Astrocyte (in vitro differentiated cells and primary cell): ENCODE data around the gene KRT222. TPM values are rescaled to one million over a fixed set of nuclear protein-coding genes. Genes with fewer than 3 reads are reported as not detected.

Experiments used
- DNase-seq: peaks from one replicate; pipeline ENCODE4 v3.0.0-alpha.2; 2010; ENCODE audit warnings: low read depth
- FAIRE-seq: peaks from 2 replicates; lab custom pipeline; 2011; peaks lifted over from hg19 to GRCh38; lab: Jason Lieb, UNC
- H2AFZ ChIP-seq: 2 replicates; pipeline ENCODE4 v1.6.0; 2012; ENCODE audit warnings: low read depth, low read length, inconsistent platforms
- H3K27ac ChIP-seq: 2 replicates; pipeline ENCODE4 v1.5.1; 2011; ENCODE audit warnings: low read depth, low read length, inconsistent platforms
- H3K27me3 ChIP-seq: 2 replicates; pipeline ENCODE4 v1.6.0; 2011; ENCODE audit warnings: low read length, inconsistent platforms; ENCODE audit not compliant: insufficient read depth
- H3K36me3 ChIP-seq: 2 replicates; pipeline ENCODE4 v1.5.1; 2011; ENCODE audit warnings: low read length, inconsistent platforms; ENCODE audit not compliant: insufficient read depth
- H3K4me1 ChIP-seq: 2 replicates; pipeline ENCODE4 v1.5.1; 2011; ENCODE audit warnings: low read length, inconsistent platforms; ENCODE audit not compliant: insufficient read depth
- H3K4me2 ChIP-seq: 2 replicates; pipeline ENCODE4 v1.6.0; 2012; ENCODE audit warnings: low read length, inconsistent platforms
- H3K4me3 ChIP-seq: 2 replicates; pipeline ENCODE4 v1.5.1; 2011; ENCODE audit warnings: low read depth, mild to moderate bottlenecking, low read length, inconsistent platforms; ENCODE audit not compliant: insufficient read depth
- H3K79me2 ChIP-seq: 2 replicates; pipeline ENCODE4 v1.6.0; 2012; ENCODE audit warnings: mild to moderate bottlenecking, low read length, inconsistent platforms; ENCODE audit not compliant: insufficient read depth
- H3K9ac ChIP-seq: 2 replicates; pipeline ENCODE4 v1.6.0; 2012; ENCODE audit warnings: mild to moderate bottlenecking, low read length, inconsistent platforms
- H3K9me3 ChIP-seq: 2 replicates; pipeline ENCODE4 v1.5.1; 2012; ENCODE audit warnings: low read depth, mild to moderate bottlenecking, low read length, inconsistent platforms; ENCODE audit not compliant: insufficient read depth
- H4K20me1 ChIP-seq: 2 replicates; pipeline ENCODE4 v1.6.0; 2012; ENCODE audit warnings: low read length, inconsistent platforms; ENCODE audit not compliant: insufficient read depth
- H3K27ac Mint-ChIP-seq: one replicate; pipeline ENCODE4 v1.8.0; 2021; ENCODE audit warnings: mild to moderate bottlenecking, mixed read lengths; ENCODE audit not compliant: unreplicated experiment
- H3K27me3 Mint-ChIP-seq: one replicate; pipeline ENCODE4 v1.8.0; 2021; ENCODE audit warnings: low read depth, mixed read lengths; ENCODE audit not compliant: unreplicated experiment
- H3K36me3 Mint-ChIP-seq: one replicate; pipeline ENCODE4 v1.8.0; 2021; ENCODE audit warnings: low read depth, mixed read lengths; ENCODE audit not compliant: unreplicated experiment
- H3K4me1 Mint-ChIP-seq: one replicate; pipeline ENCODE4 v1.8.0; 2021; ENCODE audit warnings: low read depth, mixed read lengths; ENCODE audit not compliant: unreplicated experiment
- H3K4me3 Mint-ChIP-seq: one replicate; pipeline ENCODE4 v1.8.0; 2021; ENCODE audit warnings: mild to moderate bottlenecking, moderate library complexity, mixed read lengths; ENCODE audit not compliant: unreplicated experiment
- H3K9me3 Mint-ChIP-seq: one replicate; pipeline ENCODE4 v1.8.0; 2021; ENCODE audit warnings: mild to moderate bottlenecking, mixed read lengths; ENCODE audit not compliant: unreplicated experiment
- CTCF ChIP-seq: IDR thresholded peaks from 2 replicates; pipeline ENCODE4 v1.5.1; 2011; ENCODE audit warnings: low read depth, mild to moderate bottlenecking, inconsistent platforms, low read length, moderate library complexity; ENCODE audit not compliant: insufficient read depth
- EZH2 ChIP-seq: IDR thresholded peaks from 2 replicates; pipeline ENCODE4 v1.6.1; 2012; ENCODE audit warnings: mild to moderate bottlenecking, low read length, inconsistent platforms; ENCODE audit not compliant: insufficient read depth
- total RNA-seq: library from RNA; stranded (reverse); gene quantifications from 2 replicates; pipeline ENCODE4 v1.2.1, GENCODE V29; 2021

The KRT222 gene
- total RNA-seq, 1 donor from 2014 or later: 0.14 TPM

GRCh38 chr17:40637931-40638330 is 27.0 kb downstream of the KRT222 start:
- DNase-seq (no peak), FAIRE-seq (no peak)
- peaks cover 41% of the 10 kb centered on the region for H4K20me1 ChIP-seq
- H3K4me1 Mint-ChIP-seq: peaks cover 6% of the 10 kb centered on the region
- H3K36me3 Mint-ChIP-seq: peaks cover 10% of the 10 kb centered on the region
- no peak overlapping the region for H3K4me2 ChIP-seq
- H3K79me2 ChIP-seq: peaks cover 53% of the 10 kb centered on the region
- H3K27ac Mint-ChIP-seq: no peak overlapping the region
- no peak overlapping the region for H3K9ac ChIP-seq
- H2AFZ ChIP-seq: no peak overlapping the region
- no peak overlapping the region for H3K4me3 Mint-ChIP-seq
- no peak overlapping the region for H3K27ac ChIP-seq
- H3K4me3 ChIP-seq: no peak overlapping the region
- H3K27me3 Mint-ChIP-seq: no peaks in the 10 kb centered on the region
- H3K9me3 ChIP-seq: no peaks in the 10 kb centered on the region
- H3K36me3 ChIP-seq: peaks cover 71% of the 10 kb centered on the region
- H3K4me1 ChIP-seq: no peaks in the 10 kb centered on the region
- H3K9me3 Mint-ChIP-seq: no peaks in the 10 kb centered on the region
- no peaks in the 10 kb centered on the region for H3K27me3 ChIP-seq
- TF ChIP-seq CTCF (no peak), EZH2 (no peak)

DNA sequence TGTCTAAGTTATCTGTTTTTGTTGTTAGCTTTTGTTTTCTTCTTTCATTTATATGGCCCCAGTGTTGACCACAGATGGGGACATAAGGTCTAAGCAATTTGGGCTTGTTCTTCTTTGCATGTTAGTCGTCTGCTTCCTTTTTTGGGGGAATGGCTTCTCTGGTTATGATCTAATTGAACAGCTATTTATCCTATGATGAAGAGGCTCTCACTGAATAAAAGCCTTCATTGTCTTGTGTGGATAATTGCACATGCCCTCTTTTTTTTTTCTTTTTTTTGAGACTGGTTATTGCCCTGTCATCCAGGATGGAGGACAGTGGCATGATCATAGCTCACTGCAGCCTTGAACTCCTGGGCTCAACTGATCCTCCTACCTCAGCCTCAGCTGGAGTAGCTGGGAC is 31.1 kb downstream of the KRT222 start:
- Histone ChIP-seq H3K4me1 (no peaks in the 10 kb centered on the region), H3K4me3 (no peak overlapping the region), H3K9me3 (no peaks in the 10 kb centered on the region), H2AFZ (no peak overlapping the region), H4K20me1 (peaks cover 16% of the 10 kb centered on the region), H3K36me3 (peaks cover 83% of the 10 kb centered on the region), H3K9ac (no peak overlapping the region), H3K79me2 (peaks cover 13% of the 10 kb centered on the region), H3K27me3 (no peaks in the 10 kb centered on the region), H3K4me2 (no peak overlapping the region), H3K27ac (no peak overlapping the region)
- Mint-ChIP-seq H3K4me1 (peaks cover 2% of the 10 kb centered on the region), H3K9me3 (no peaks in the 10 kb centered on the region), H3K27me3 (no peaks in the 10 kb centered on the region), H3K27ac (no peak overlapping the region), H3K4me3 (no peak overlapping the region), H3K36me3 (peaks cover 7% of the 10 kb centered on the region)
- no peak for TF ChIP-seq CTCF
- no peak for TF ChIP-seq EZH2
- FAIRE-seq: no peak
- DNase-seq: peak; percentile 25

- Mint-ChIP-seq H3K4me3 (no peak overlapping the region), H3K27me3 (no peaks in the 10 kb centered on the region), H3K27ac (no peak overlapping the region), H3K36me3 (peaks cover 7% of the 10 kb centered on the region), H3K9me3 (no peaks in the 10 kb centered on the region), H3K4me1 (peaks cover 2% of the 10 kb centered on the region)
- Histone ChIP-seq H3K27ac (no peak overlapping the region), H2AFZ (no peak overlapping the region), H3K9me3 (no peaks in the 10 kb centered on the region), H3K4me1 (no peaks in the 10 kb centered on the region), H3K9ac (no peak overlapping the region), H3K36me3 (peaks cover 85% of the 10 kb centered on the region), H3K79me2 (no peaks in the 10 kb centered on the region), H3K27me3 (no peaks in the 10 kb centered on the region), H3K4me2 (no peak overlapping the region), H3K4me3 (no peak overlapping the region), H4K20me1 (peaks cover 3% of the 10 kb centered on the region)
- no peak for FAIRE-seq
- no peak for DNase-seq
- TF ChIP-seq CTCF: no peak
- no peak for TF ChIP-seq EZH2
Measured at GRCh38 chr17:40632216-40632615, 32.8 kb downstream of the KRT222 start.
